Liver (tissue), 9 donors: ENCODE measurements around the gene RSRC1. TPM values are rescaled to one million over a fixed set of nuclear protein-coding genes. Genes with fewer than 3 reads are reported as not detected.
"Not testable (repeated sequence)": the region's sequence is repeated elsewhere in the genome, so short reads cannot be mapped to it uniquely, and the experiment has no call there.

Experiments
- DNase-seq: peaks from one replicate; pipeline ENCODE4 v3.0.0-alpha.2; 2017; ENCODE audit warnings: low spot score
- H3K27ac ChIP-seq, 2 donors: one replicate each; pipeline ENCODE4 v1.7.0; 2013; ENCODE audit warnings: inconsistent platforms in 2 of 2, low read length in 2 of 2, control low read depth in 1 of 2, low read depth in 1 of 2, mild to moderate bottlenecking in 1 of 2
- H3K27me3 ChIP-seq, 4 donors: one replicate each; pipeline versions ENCODE4 v1.6.1 to v1.7.0; 2013; ENCODE audit warnings: low read length in 3 of 4, inconsistent platforms in 1 of 4, mild to moderate bottlenecking in 1 of 4, moderate library complexity in 1 of 4; ENCODE audit not compliant: control insufficient read depth in 4 of 4, insufficient read depth in 4 of 4
- H3K36me3 ChIP-seq, 4 donors: one replicate each; pipeline versions ENCODE4 v1.6.1 to v1.7.0; 2013; ENCODE audit warnings: low read length in 3 of 4, mild to moderate bottlenecking in 3 of 4, low read depth in 1 of 4, moderate library complexity in 1 of 4; ENCODE audit not compliant: control insufficient read depth in 4 of 4, insufficient read depth in 3 of 4
- H3K4me1 ChIP-seq, 4 donors: one replicate each; pipeline versions ENCODE4 v1.6.1 to v1.7.0; 2013; ENCODE audit warnings: low read length in 3 of 4, mild to moderate bottlenecking in 3 of 4, moderate library complexity in 1 of 4; ENCODE audit not compliant: control insufficient read depth in 4 of 4, insufficient read depth in 4 of 4
- H3K4me3 ChIP-seq, 3 donors: one replicate each; pipeline versions ENCODE4 v1.6.1 to v1.7.0; 2013; ENCODE audit warnings: low read length in 3 of 3, control low read depth in 1 of 3, low read depth in 1 of 3, mild to moderate bottlenecking in 1 of 3
- H3K9ac ChIP-seq, 2 donors: one replicate each; pipeline ENCODE4 v1.7.0; 2013; ENCODE audit warnings: low read length in 2 of 2, mild to moderate bottlenecking in 2 of 2, moderate library complexity in 2 of 2, control low read depth in 1 of 2, low read depth in 1 of 2
- H3K9me3 ChIP-seq, 4 donors: one replicate each; pipeline versions ENCODE4 v1.6.1 to v1.7.0; 2013; ENCODE audit warnings: low read length in 3 of 4; ENCODE audit not compliant: control insufficient read depth in 4 of 4
- CTCF ChIP-seq: fragments of 150-350 bp; IDR thresholded peaks from 2 replicates; pipeline ENCODE4 v1.5.1; 2017; ENCODE audit warnings: improper control_type of control experiment, low read depth, low read length; ENCODE audit not compliant: missing input control
- FOXA1 ChIP-seq: IDR thresholded peaks from 2 replicates; pipeline ENCODE4 v1.6.1; 2016; ENCODE audit warnings: antibody characterized with exemption
- FOXA2 ChIP-seq: IDR thresholded peaks from 2 replicates; pipeline ENCODE4 v1.6.1; 2016; ENCODE audit warnings: antibody characterized with exemption
- GABPA ChIP-seq, 2 donors: IDR thresholded peaks in 1 of 2; conservative IDR thresholded peaks in 1 of 2; 2 replicates each; pipeline ENCODE4 v1.6.1; 2016; ENCODE audit warnings: antibody characterized with exemption in 2 of 2, mild to moderate bottlenecking in 1 of 2, moderate library complexity in 1 of 2
- HNF4G ChIP-seq: IDR thresholded peaks from 2 replicates; pipeline ENCODE4 v1.6.1; 2016; ENCODE audit warnings: antibody characterized with exemption
- JUND ChIP-seq, 2 donors: IDR thresholded peaks; 2 replicates each; pipeline ENCODE4 v1.6.1; 2016; ENCODE audit warnings: antibody characterized with exemption in 2 of 2
- NR2F2 ChIP-seq: IDR thresholded peaks from 2 replicates; pipeline ENCODE4 v1.6.1; 2016; ENCODE audit warnings: antibody characterized with exemption
- RAD21 ChIP-seq, 2 donors: IDR thresholded peaks; 2 replicates each; pipeline ENCODE4 v1.6.1; 2016; ENCODE audit warnings: antibody characterized with exemption in 2 of 2, mild to moderate bottlenecking in 2 of 2
- REST ChIP-seq: IDR thresholded peaks from 2 replicates; pipeline ENCODE4 v1.6.1; 2016; ENCODE audit warnings: antibody characterized with exemption, mild to moderate bottlenecking
- RXRA ChIP-seq, 2 donors: IDR thresholded peaks; 2 replicates each; pipeline ENCODE4 v1.6.1; 2017 to 2018; ENCODE audit warnings: antibody characterized with exemption in 2 of 2, mild to moderate bottlenecking in 1 of 2
- SP1 ChIP-seq: IDR thresholded peaks from 2 replicates; pipeline ENCODE4 v1.6.1; 2018; ENCODE audit warnings: antibody characterized with exemption, mild to moderate bottlenecking
- YY1 ChIP-seq: IDR thresholded peaks from 2 replicates; pipeline ENCODE4 v1.6.1; 2016; ENCODE audit warnings: antibody characterized with exemption, mild to moderate bottlenecking
- WGBS: extraction: QIAGEN DNeasy Blood & Tissue Kit; methylation state at CpG from one replicate; pipeline ENCODE4 v1.1.7; 2013; 5-methylcytosine and 5-hydroxymethylcytosine counted together
- polyA plus RNA-seq, 2 donors: library from polyadenylated mRNA; stranded (reverse) in 1 of 2; unstranded in 1 of 2; fragments of 200-250 nt in 1 of 2; fragments of >200 nt in 1 of 2; fragmentation: Nextera tagmentation in 1 of 2; extraction: Ambion mirVana in 1 of 2; gene quantifications; one replicate each; pipeline versions ENCODE4 v1.2.1 to v1.2.3, GENCODE V29; 2013 to 2015
- total RNA-seq, 2 donors: library from RNA; depleted of rRNA; stranded (reverse); fragments of >200 nt; gene quantifications; one replicate each; pipeline ENCODE4 v1.2.3, GENCODE V29; 2014
- TF ChIP-seq, protein P1 (sequence below): IDR thresholded peaks from 2 replicates; pipeline ENCODE4 v1.6.1; 2016; ENCODE audit warnings: antibody characterized with exemption
- TF ChIP-seq, protein P2 (sequence below): IDR thresholded peaks from 2 replicates; pipeline ENCODE4 v1.6.1; 2016; ENCODE audit warnings: antibody characterized with exemption
- donor health status: healthy.
- donor health status: healthy.
- donor health status: healthy.
- donor health status: healthy.
- donor health status: healthy.

Gene RSRC1
- total and polyA plus RNA-seq, 4 donors = 7.2 to 30.3 (median 20.7) TPM

- TF ChIP-seq, protein P1, sequence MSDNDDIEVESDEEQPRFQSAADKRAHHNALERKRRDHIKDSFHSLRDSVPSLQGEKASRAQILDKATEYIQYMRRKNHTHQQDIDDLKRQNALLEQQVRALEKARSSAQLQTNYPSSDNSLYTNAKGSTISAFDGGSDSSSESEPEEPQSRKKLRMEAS = no peak
- TF ChIP-seq NR2F2 (no peak), JUND (IDR thresholded peaks at IDR 0.05) (no peak), GABPA (IDR thresholded peaks at IDR 0.05 in 1 of 2, conservative IDR thresholded peaks at IDR 0.05 in 1 of 2) (no peak)
These were observed 298.1 kb downstream of the RSRC1 start (continued) for GRCh38 chr3:158407844-158408517.

DNA sequence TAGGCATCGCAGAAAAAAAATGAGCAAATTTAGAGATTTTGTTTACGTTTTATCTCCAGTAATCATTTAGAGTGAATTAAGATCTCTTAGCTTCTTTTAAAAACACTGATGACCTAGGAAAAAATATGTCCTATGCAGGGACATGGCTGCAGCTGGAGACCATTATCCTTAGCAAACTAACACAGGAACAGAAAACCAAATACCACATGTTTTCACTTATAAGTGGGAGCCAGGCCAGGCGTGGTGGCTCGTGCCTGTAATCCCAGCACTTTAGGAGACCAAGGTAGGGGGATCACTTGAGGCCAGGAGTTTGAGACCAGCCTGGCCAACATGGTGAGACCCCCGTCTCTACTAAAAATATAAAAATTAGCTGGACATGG lies 298.6 kb downstream of the RSRC1 start:
- H3K27me3 ChIP-seq, H3K36me3 ChIP-seq, H3K9me3 ChIP-seq, H3K4me1 ChIP-seq, H3K27ac ChIP-seq, H3K4me3 ChIP-seq, H3K9ac ChIP-seq, DNase-seq: not testable (repeated sequence)
- WGBS = 92% methylated on average over 5 of the region's 5 CpGs

DNA sequence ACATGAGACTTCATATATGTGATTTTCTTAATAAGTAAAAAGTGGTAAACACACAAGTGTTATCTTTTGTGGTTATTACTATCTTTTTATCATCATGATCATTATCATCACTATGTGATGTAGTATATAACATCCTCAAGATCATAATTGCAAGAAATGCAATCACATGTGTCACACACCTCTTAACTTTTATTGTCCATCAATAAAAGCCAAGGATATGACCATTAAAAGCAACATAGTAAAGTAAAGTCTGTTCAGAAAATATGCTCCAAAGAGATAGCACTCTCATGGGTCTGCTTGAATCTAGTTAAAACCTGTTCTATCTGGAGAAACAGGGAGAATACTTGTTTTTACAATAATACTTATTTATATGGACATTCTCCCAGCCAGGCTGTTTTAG lies 308.1 kb downstream of the RSRC1 start:
- Histone ChIP-seq H3K36me3 (no peaks in the 10 kb centered on the region), H3K9me3 (no peaks in the 10 kb centered on the region), H3K27ac (no peak overlapping the region), H3K4me3 (no peak overlapping the region), H3K9ac (no peak overlapping the region), H3K4me1 (no peaks in the 10 kb centered on the region), H3K27me3 (no peaks in the 10 kb centered on the region)
- no peak for DNase-seq
- TF ChIP-seq FOXA1 (no peak), CTCF (no peak)

GRCh38 chr3:158419820-158420653 lies 310.1 kb downstream of the RSRC1 start:
- H3K27me3 ChIP-seq = no peaks in the 10 kb centered on the region
- no peak overlapping the region for H3K9ac ChIP-seq
- H3K4me3 ChIP-seq = no peak overlapping the region
- no peaks in the 10 kb centered on the region for H3K9me3 ChIP-seq
- no peak for DNase-seq
- no peak overlapping the region for H3K27ac ChIP-seq
- no peaks in the 10 kb centered on the region for H3K4me1 ChIP-seq
- H3K36me3 ChIP-seq = no peaks in the 10 kb centered on the region
- 87% methylated on average over 5 of the region's 5 CpGs for WGBS
- no peak for TF ChIP-seq RAD21 (IDR thresholded peaks at IDR 0.05)
- no peak for TF ChIP-seq SP1
- TF ChIP-seq YY1 = no peak
- no peak for TF ChIP-seq RXRA (IDR thresholded peaks at IDR 0.05)
- TF ChIP-seq FOXA2 = no peak
- TF ChIP-seq, protein P2, sequence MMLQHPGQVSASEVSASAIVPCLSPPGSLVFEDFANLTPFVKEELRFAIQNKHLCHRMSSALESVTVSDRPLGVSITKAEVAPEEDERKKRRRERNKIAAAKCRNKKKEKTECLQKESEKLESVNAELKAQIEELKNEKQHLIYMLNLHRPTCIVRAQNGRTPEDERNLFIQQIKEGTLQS = no peak
- no peak for TF ChIP-seq FOXA1
- no peak for TF ChIP-seq HNF4G
- TF ChIP-seq CTCF = no peak
- no peak for TF ChIP-seq REST
- TF ChIP-seq, protein P1 = no peak
